Esophagus muscularis mucosa (tissue), 4 donors: ENCODE results near the gene TBRG1. TPM values are rescaled to one million over a fixed set of nuclear protein-coding genes. Genes with fewer than 3 reads are reported as not detected.
"Not testable (repeated sequence)": the region's sequence is repeated elsewhere in the genome, so short reads cannot be mapped to it uniquely, and the experiment has no call there.

Experiments used
- DNase-seq: peaks from one replicate; pipeline ENCODE4 v3.0.0-alpha.2; 2017; ENCODE audit errors: extremely low spot score
- H3K27ac ChIP-seq, 4 donors: fragments of 200-600 bp; sonication (generic); replicated peaks in 1 of 4; 1 replicate in 3 of 4; 2 replicates in 1 of 4; pipeline ENCODE4 v1.5.1; 2016 to 2019; ENCODE audit warnings: mild to moderate bottlenecking in 1 of 4
- H3K27me3 ChIP-seq, 4 donors: fragments of 200-600 bp; sonication (generic); one replicate each; pipeline versions ENCODE4 v1.5.1 to v1.6.0; 2016 to 2019
- H3K36me3 ChIP-seq, 4 donors: fragments of 200-600 bp; sonication (generic); one replicate each; pipeline ENCODE4 v1.5.1; 2016 to 2019
- H3K4me1 ChIP-seq, 4 donors: fragments of 200-600 bp; sonication (generic); one replicate each; pipeline ENCODE4 v1.5.1; 2016 to 2019
- H3K4me3 ChIP-seq, 4 donors: fragments of 200-600 bp; sonication (generic); 1 replicate in 2 of 4; 2 replicates in 2 of 4; pipeline ENCODE4 v1.5.1; 2016 to 2019; ENCODE audit warnings: mild to moderate bottlenecking in 4 of 4, moderate library complexity in 1 of 4
- H3K9me3 ChIP-seq, 4 donors: fragments of 200-600 bp; sonication (generic); 1 replicate in 3 of 4; 2 replicates in 1 of 4; pipeline ENCODE4 v1.5.1; 2016 to 2019
- CTCF ChIP-seq, 3 experiments: fragments of 200-600 bp in 2 of 3; fragments of 450-650 bp in 1 of 3; sonication (generic) in 2 of 3; IDR thresholded peaks; one replicate each; pipeline ENCODE4 v1.5.1; 2017 to 2019; ENCODE audit warnings: antibody characterized with exemption in 3 of 3, mild to moderate bottlenecking in 2 of 3, moderate library complexity in 1 of 3
- EP300 ChIP-seq: sonication (generic); formaldehyde crosslinking; IDR thresholded peaks from one replicate; pipeline ENCODE4 v1.6.1; 2017; ENCODE audit warnings: antibody characterized with exemption
- POLR2A ChIP-seq: fragments of 450-650 bp; IDR thresholded peaks from one replicate; pipeline ENCODE4 v1.6.1; 2017; ENCODE audit warnings: antibody characterized with exemption, moderate library complexity, mild to moderate bottlenecking, low read depth
- POLR2AphosphoS5 ChIP-seq, 2 donors: sonication (generic); formaldehyde crosslinking; IDR thresholded peaks; one replicate each; pipeline ENCODE4 v1.6.1; 2017; ENCODE audit warnings: antibody characterized with exemption in 2 of 2
- WGBS: methylation state at CpG from one replicate; pipeline ENCODE4 v1.1.5; 2018; 5-methylcytosine and 5-hydroxymethylcytosine counted together
- intact Hi-C: fragments of 100-400 bp; cut with DNase I; formaldehyde crosslinking; loops from one replicate; pipeline ENCODE4 v1.15.1; 2023
- total RNA-seq, 4 donors: library from RNA; depleted of rRNA; stranded (reverse); fragments of >200 nt; gene quantifications; one replicate each; pipeline versions ENCODE4 v1.1.0 to v1.2.1, GENCODE V29; 2016

TBRG1 gene
- total RNA-seq, 4 donors from 2014 or later: 32.0 to 50.9 (median 35.8) TPM

GRCh38 chr11:124600621-124601320 is 21.9 kb upstream of the TBRG1 start:
- no peaks in the 10 kb centered on the region for H3K36me3 ChIP-seq
- no peak for DNase-seq
- TF ChIP-seq CTCF (IDR thresholded peaks at IDR 0.05) (no peak), EP300 (no peak), POLR2A (no peak), POLR2AphosphoS5 (IDR thresholded peaks at IDR 0.05) (no peak)
- H3K4me1 ChIP-seq: no peaks in the 10 kb centered on the region
- no peaks in the 10 kb centered on the region for H3K9me3 ChIP-seq
- peaks cover 0 to 5% (median 0%) of the 10 kb centered on the region in 4 donors for H3K27me3 ChIP-seq
- no peak overlapping the region for H3K4me3 ChIP-seq
- intact Hi-C loops: no loop called here
- WGBS: 65% methylated on average over 5 of the region's 5 CpGs
- H3K27ac ChIP-seq: no peak overlapping the region

GRCh38 chr11:124602193-124602592 is 20.5 kb upstream of the TBRG1 start:
- Histone ChIP-seq H3K36me3 (no peaks in the 10 kb centered on the region), H3K27me3 (peaks cover 0 to 5% (median 0%) of the 10 kb centered on the region in 4 donors), H3K4me3 (no peak overlapping the region), H3K4me1 (no peaks in the 10 kb centered on the region), H3K9me3 (no peaks in the 10 kb centered on the region), H3K27ac (no peak overlapping the region)
- WGBS: 80% methylated on average over 3 of the region's 3 CpGs
- no peak for DNase-seq
- TF ChIP-seq POLR2AphosphoS5 (IDR thresholded peaks at IDR 0.05): no peak
- TF ChIP-seq POLR2A: no peak
- no peak for TF ChIP-seq CTCF (IDR thresholded peaks at IDR 0.05)
- TF ChIP-seq EP300: no peak
- intact Hi-C loops: no loop called here

GRCh38 chr11:124602723-124603122 is 19.9 kb upstream of the TBRG1 start:
- H3K36me3 ChIP-seq, H3K9me3 ChIP-seq, intact Hi-C loops, H3K27me3 ChIP-seq, H3K27ac ChIP-seq, H3K4me3 ChIP-seq, DNase-seq, H3K4me1 ChIP-seq: not testable (repeated sequence)
- 86% methylated on average over 3 of the region's 3 CpGs for WGBS

GRCh38 chr11:124605719-124606118 is 16.9 kb upstream of the TBRG1 start:
- no peak for DNase-seq
- Histone ChIP-seq H3K27me3 (no peaks in the 10 kb centered on the region), H3K4me1 (no peaks in the 10 kb centered on the region), H3K9me3 (no peaks in the 10 kb centered on the region), H3K36me3 (no peaks in the 10 kb centered on the region), H3K4me3 (no peak overlapping the region), H3K27ac (no peak overlapping the region)
- TF ChIP-seq POLR2A: no peak
- TF ChIP-seq EP300: no peak
- TF ChIP-seq CTCF (IDR thresholded peaks at IDR 0.05): no peak
- TF ChIP-seq POLR2AphosphoS5 (IDR thresholded peaks at IDR 0.05): no peak
- intact Hi-C loops: no loop called here
- WGBS: 73% methylated on average over 3 of the region's 3 CpGs

- Histone ChIP-seq H3K4me1 (no peaks in the 10 kb centered on the region), H3K36me3 (no peaks in the 10 kb centered on the region), H3K4me3 (no peak overlapping the region), H3K9me3 (no peaks in the 10 kb centered on the region), H3K27me3 (peaks cover 0 to 6% (median 0%) of the 10 kb centered on the region in 4 donors), H3K27ac (no peak overlapping the region)
- intact Hi-C loops: no loop called here
- TF ChIP-seq POLR2A (no peak), EP300 (no peak)
- DNase-seq: no peak
These were observed 14.5 kb upstream of the TBRG1 start for GRCh38 chr11:124608147-124608546.

- H3K36me3 ChIP-seq: no peaks in the 10 kb centered on the region
- intact Hi-C loops: no loop called here
- H3K27ac ChIP-seq: no peak overlapping the region
- no peaks in the 10 kb centered on the region for H3K9me3 ChIP-seq
- H3K4me1 ChIP-seq: no peaks in the 10 kb centered on the region
- peaks cover 0 to 24% (median 2%) of the 10 kb centered on the region in 4 donors for H3K27me3 ChIP-seq
- 85% methylated on average over 2 of the region's 2 CpGs for WGBS
- H3K4me3 ChIP-seq: no peak overlapping the region
- DNase-seq: no peak
- TF ChIP-seq EP300 (no peak), POLR2AphosphoS5 (IDR thresholded peaks at IDR 0.05) (no peak), CTCF (IDR thresholded peaks at IDR 0.05) (no peak), POLR2A (no peak)
These were observed 12.4 kb upstream of the TBRG1 start for GRCh38 chr11:124610295-124610694.
